ENCODE data around the gene SH3RF3. TPM values are rescaled to one million over a fixed set of nuclear protein-coding genes. Genes with fewer than 3 reads are reported as not detected.

The SH3RF3 gene
- total RNA-seq, 3 donors from 2014 or later: 3.2 to 5.6 (median 4.6) TPM

- Histone ChIP-seq H3K4me1 (no peaks in the 10 kb centered on the region), H3K27me3 (no peaks in the 10 kb centered on the region), H3K36me3 (no peaks in the 10 kb centered on the region), H3K9me3 (peaks cover 6 to 41% of the 10 kb centered on the region in 2 donors), H3K4me3 (no peak overlapping the region), H3K27ac (no peak overlapping the region)
- TF ChIP-seq, protein P1, sequence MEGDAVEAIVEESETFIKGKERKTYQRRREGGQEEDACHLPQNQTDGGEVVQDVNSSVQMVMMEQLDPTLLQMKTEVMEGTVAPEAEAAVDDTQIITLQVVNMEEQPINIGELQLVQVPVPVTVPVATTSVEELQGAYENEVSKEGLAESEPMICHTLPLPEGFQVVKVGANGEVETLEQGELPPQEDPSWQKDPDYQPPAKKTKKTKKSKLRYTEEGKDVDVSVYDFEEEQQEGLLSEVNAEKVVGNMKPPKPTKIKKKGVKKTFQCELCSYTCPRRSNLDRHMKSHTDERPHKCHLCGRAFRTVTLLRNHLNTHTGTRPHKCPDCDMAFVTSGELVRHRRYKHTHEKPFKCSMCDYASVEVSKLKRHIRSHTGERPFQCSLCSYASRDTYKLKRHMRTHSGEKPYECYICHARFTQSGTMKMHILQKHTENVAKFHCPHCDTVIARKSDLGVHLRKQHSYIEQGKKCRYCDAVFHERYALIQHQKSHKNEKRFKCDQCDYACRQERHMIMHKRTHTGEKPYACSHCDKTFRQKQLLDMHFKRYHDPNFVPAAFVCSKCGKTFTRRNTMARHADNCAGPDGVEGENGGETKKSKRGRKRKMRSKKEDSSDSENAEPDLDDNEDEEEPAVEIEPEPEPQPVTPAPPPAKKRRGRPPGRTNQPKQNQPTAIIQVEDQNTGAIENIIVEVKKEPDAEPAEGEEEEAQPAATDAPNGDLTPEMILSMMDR (IDR thresholded peaks at IDR 0.05): no peak
- TF ChIP-seq POLR2AphosphoS5 (IDR thresholded peaks at IDR 0.05) (no peak), POLR2A (IDR thresholded peaks at IDR 0.05) (no peak)
- DNase-seq (ENCODE audit: low spot score in 2 of 2): no peak
- intact Hi-C loops (cut with DNase I; ENCODE audit: low total_unique reads): no loop called here
Measured at GRCh38 chr2:109442715-109443319, 313.8 kb downstream of the SH3RF3 start.

- no peak overlapping the region for H3K4me3 ChIP-seq
- no peaks in the 10 kb centered on the region for H3K4me1 ChIP-seq
- no peaks in the 10 kb centered on the region for H3K27me3 ChIP-seq
- H3K9me3 ChIP-seq: peaks cover 6 to 41% of the 10 kb centered on the region in 2 donors
- H3K27ac ChIP-seq: no peak overlapping the region
- no peak for DNase-seq (ENCODE audit: low spot score in 2 of 2)
- intact Hi-C loops (cut with DNase I; ENCODE audit: low total_unique reads): no loop called here
- no peaks in the 10 kb centered on the region for H3K36me3 ChIP-seq
- no peak for TF ChIP-seq POLR2A (IDR thresholded peaks at IDR 0.05)
- TF ChIP-seq POLR2AphosphoS5 (IDR thresholded peaks at IDR 0.05): no peak
- TF ChIP-seq, protein P1 (IDR thresholded peaks at IDR 0.05): no peak
Measured at GRCh38 chr2:109444916-109445315, 315.9 kb downstream of the SH3RF3 start.

DNA sequence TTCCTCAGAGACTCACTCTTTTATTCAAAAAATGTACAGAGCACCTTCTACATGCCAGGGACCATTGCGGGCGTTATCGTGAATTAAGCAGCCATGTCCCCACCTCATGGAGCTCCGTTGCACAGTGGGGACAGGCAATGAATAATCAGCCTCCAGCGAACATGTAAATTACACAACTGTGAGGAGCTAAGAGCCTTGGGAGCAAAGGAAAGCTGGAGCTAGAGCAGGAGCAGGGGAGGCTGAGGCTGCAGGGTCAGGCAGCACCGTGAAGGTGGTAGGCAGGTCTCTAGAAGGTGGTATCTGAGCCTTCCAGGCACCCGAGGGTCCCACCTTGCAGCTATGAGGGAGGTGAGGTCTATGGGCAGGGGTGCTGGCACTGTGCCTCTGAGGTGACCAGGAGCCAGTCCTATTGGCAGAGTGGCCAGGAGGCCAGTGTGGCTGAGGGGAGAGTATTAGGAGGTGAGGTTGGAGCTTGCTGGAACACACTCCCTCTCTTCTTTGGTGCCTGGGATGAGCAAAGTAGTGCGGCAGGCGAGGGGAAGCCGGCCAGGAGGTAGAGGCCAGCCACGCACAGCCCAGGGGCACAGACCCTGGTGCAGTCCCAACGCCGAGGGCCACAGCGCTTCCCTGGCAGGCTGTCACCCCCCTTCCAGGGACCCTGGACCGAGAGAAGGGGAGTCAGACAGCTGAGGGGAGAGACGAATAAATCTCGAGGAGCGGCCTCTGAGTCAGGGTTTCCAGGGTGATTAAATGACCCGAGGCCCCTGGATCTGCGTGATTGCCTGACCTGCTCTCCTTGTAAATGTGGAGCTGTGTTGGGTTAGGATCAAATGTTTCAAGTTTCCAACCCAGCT lies 317.5 kb downstream of the SH3RF3 start:
- no peak for DNase-seq (ENCODE audit: low spot score in 2 of 2)
- Histone ChIP-seq H3K27me3 (no peaks in the 10 kb centered on the region), H3K9me3 (peaks cover 6 to 31% of the 10 kb centered on the region in 2 donors), H3K4me3 (no peak overlapping the region), H3K36me3 (no peaks in the 10 kb centered on the region), H3K4me1 (no peaks in the 10 kb centered on the region), H3K27ac (no peak overlapping the region)
- TF ChIP-seq POLR2A (IDR thresholded peaks at IDR 0.05): no peak
- TF ChIP-seq, protein P1 (IDR thresholded peaks at IDR 0.05): no peak
- no peak for TF ChIP-seq POLR2AphosphoS5 (IDR thresholded peaks at IDR 0.05)
- intact Hi-C loops (cut with DNase I; ENCODE audit: low total_unique reads): no loop called here

- intact Hi-C loops (cut with DNase I; ENCODE audit: low total_unique reads): no loop called here
- no peak for DNase-seq (ENCODE audit: low spot score in 2 of 2)
Measured at GRCh38 chr2:109447251-109447661, 318.3 kb downstream of the SH3RF3 start.

More at GRCh38 chr2:109447251-109447661, 318.3 kb downstream of the SH3RF3 start:
- Histone ChIP-seq H3K27ac (no peak overlapping the region), H3K4me1 (no peaks in the 10 kb centered on the region), H3K4me3 (no peak overlapping the region), H3K27me3 (no peaks in the 10 kb centered on the region), H3K9me3 (peaks cover 6 to 26% of the 10 kb centered on the region in 2 donors), H3K36me3 (no peaks in the 10 kb centered on the region)
- TF ChIP-seq, protein P1 (IDR thresholded peaks at IDR 0.05): no peak
- TF ChIP-seq POLR2A (IDR thresholded peaks at IDR 0.05): no peak
- no peak for TF ChIP-seq POLR2AphosphoS5 (IDR thresholded peaks at IDR 0.05)

All from breast epithelium (tissue), 4 donors.